H9 (cell line): ENCODE results near the gene RASIP1. TPM values are rescaled to one million over a fixed set of nuclear protein-coding genes. Genes with fewer than 3 reads are reported as not detected.

ENCODE experiments used
- DNase-seq: peaks from one replicate; pipeline ENCODE4 v3.0.0-alpha.2; 2017
- H2AFZ ChIP-seq: one replicate; pipeline ENCODE4 v1.6.1; 2013; ENCODE audit warnings: mild to moderate bottlenecking, low read length, control low read depth, moderate library complexity
- H2AK5ac ChIP-seq: 2 replicates; pipeline ENCODE4 v1.6.1; 2013; ENCODE audit warnings: low read length, control low read depth, mixed read lengths; ENCODE audit not compliant: insufficient read length
- H2BK120ac ChIP-seq: one replicate; pipeline ENCODE4 v1.6.1; 2013; ENCODE audit warnings: low read depth, mild to moderate bottlenecking, low read length, control low read depth, inconsistent platforms; ENCODE audit not compliant: poor library complexity, severe bottlenecking
- H2BK12ac ChIP-seq: 2 replicates; pipeline ENCODE4 v1.6.1; 2013; ENCODE audit warnings: low read length, control low read depth, mixed read lengths, low read depth; ENCODE audit not compliant: insufficient read length
- H2BK15ac ChIP-seq: 2 replicates; pipeline ENCODE4 v1.6.1; 2013; ENCODE audit warnings: low read depth, low read length, control low read depth
- H2BK20ac ChIP-seq: one replicate; pipeline ENCODE4 v1.6.1; 2013; ENCODE audit warnings: low read depth, mild to moderate bottlenecking, low read length, control low read depth, inconsistent platforms; ENCODE audit not compliant: poor library complexity, severe bottlenecking
- H2BK5ac ChIP-seq: 2 replicates; pipeline ENCODE4 v1.6.1; 2013; ENCODE audit warnings: low read length, control low read depth, mixed read lengths; ENCODE audit not compliant: insufficient read length
- H3K14ac ChIP-seq: 2 replicates; pipeline ENCODE4 v1.6.1; 2013; ENCODE audit warnings: low read length, control low read depth; ENCODE audit not compliant: insufficient read depth
- H3K18ac ChIP-seq: 2 replicates; pipeline ENCODE4 v1.6.1; 2013; ENCODE audit warnings: low read depth, mild to moderate bottlenecking, mixed read lengths, low read length, control low read depth; ENCODE audit not compliant: insufficient read length
- H3K23ac ChIP-seq: 2 replicates; pipeline ENCODE4 v1.6.1; 2013; ENCODE audit warnings: low read length, control low read depth, mixed read lengths, low read depth; ENCODE audit not compliant: insufficient read length
- H3K23me2 ChIP-seq: 2 replicates; pipeline ENCODE4 v1.6.1; 2013; ENCODE audit warnings: low read depth, mild to moderate bottlenecking, mixed read lengths, low read length, control low read depth; ENCODE audit not compliant: insufficient read length, poor library complexity, severe bottlenecking
- H3K27ac ChIP-seq: 2 replicates; pipeline ENCODE4 v1.5.1; 2013; ENCODE audit warnings: low read length, control low read depth, mixed read lengths, low read depth; ENCODE audit not compliant: insufficient read length
- H3K27me3 ChIP-seq: 2 replicates; pipeline ENCODE4 v1.6.1; 2013; ENCODE audit warnings: low read length, control low read depth, inconsistent platforms; ENCODE audit not compliant: insufficient read depth
- H3K4ac ChIP-seq: 2 replicates; pipeline ENCODE4 v1.6.1; 2013; ENCODE audit warnings: low read depth, mild to moderate bottlenecking, control low read depth, inconsistent platforms, low read length, moderate library complexity
- H3K4me1 ChIP-seq: 2 replicates; pipeline ENCODE4 v1.6.1; 2013; ENCODE audit warnings: low read length, control low read depth, inconsistent platforms; ENCODE audit not compliant: insufficient read depth
- H3K4me2 ChIP-seq: 2 replicates; pipeline ENCODE4 v1.6.1; 2013; ENCODE audit warnings: low read length, control low read depth, mixed read lengths; ENCODE audit not compliant: insufficient read length, insufficient read depth
- H3K56ac ChIP-seq: 2 replicates; pipeline ENCODE4 v1.6.1; 2013; ENCODE audit warnings: low read depth, mild to moderate bottlenecking, mixed read lengths, low read length, control low read depth; ENCODE audit not compliant: insufficient read length
- H3K79me1 ChIP-seq: 2 replicates; pipeline ENCODE4 v1.6.1; 2013; ENCODE audit warnings: low read depth, mild to moderate bottlenecking, moderate library complexity, low read length, control low read depth, inconsistent platforms; ENCODE audit not compliant: insufficient read depth, poor library complexity, severe bottlenecking
- H3K79me2 ChIP-seq: 2 replicates; pipeline ENCODE4 v1.6.1; 2013; ENCODE audit warnings: low read length, control low read depth, inconsistent platforms; ENCODE audit not compliant: insufficient read depth
- H3K9ac ChIP-seq: 2 replicates; pipeline ENCODE4 v1.6.1; 2013; ENCODE audit warnings: low read length, control low read depth, mixed read lengths; ENCODE audit not compliant: insufficient read length; ENCODE audit errors: extremely low read depth
- H3K9me3 ChIP-seq: one replicate; pipeline ENCODE4 v1.6.1; 2013; ENCODE audit warnings: low read depth, low read length, inconsistent platforms; ENCODE audit not compliant: control insufficient read depth
- H3T11ph ChIP-seq: one replicate; pipeline ENCODE4 v1.6.1; 2013; ENCODE audit warnings: mild to moderate bottlenecking, low read length, control low read depth, inconsistent platforms
- H4K20me1 ChIP-seq: one replicate; pipeline ENCODE4 v1.6.1; 2013; ENCODE audit not compliant: control insufficient read depth, insufficient read length, insufficient read depth
- H4K5ac ChIP-seq: 2 replicates; pipeline ENCODE4 v1.6.1; 2013; ENCODE audit warnings: low read depth, mild to moderate bottlenecking, mixed read lengths, low read length, control low read depth; ENCODE audit not compliant: insufficient read length
- H4K8ac ChIP-seq: replicated peaks from 2 replicates; pipeline ENCODE4 v1.6.1; 2013; ENCODE audit warnings: low read length, control low read depth, mixed read lengths, low read depth; ENCODE audit not compliant: insufficient read length
- H4K91ac ChIP-seq: 2 replicates; pipeline ENCODE4 v1.6.1; 2013; ENCODE audit warnings: low read depth, mild to moderate bottlenecking, moderate library complexity, mixed read lengths, low read length, control low read depth; ENCODE audit not compliant: insufficient read length
- H3K27ac Mint-ChIP-seq, 3 experiments: 2 replicates in 2 of 3; 3 replicates in 1 of 3; pipeline ENCODE4 v1.8.0; 2020 to 2021; ENCODE audit warnings: mixed read lengths in 3 of 3, mild to moderate bottlenecking in 1 of 3, moderate library complexity in 1 of 3
- H3K27me3 Mint-ChIP-seq: 2 replicates; pipeline ENCODE4 v1.8.0; 2021; ENCODE audit warnings: low read depth, mild to moderate bottlenecking, moderate library complexity, mixed read lengths
- H3K36me3 Mint-ChIP-seq, 3 experiments: 2 replicates in 2 of 3; 3 replicates in 1 of 3; pipeline ENCODE4 v1.8.0; 2020 to 2021; ENCODE audit warnings: low read depth in 3 of 3, mixed read lengths in 3 of 3; ENCODE audit not compliant: insufficient read depth in 1 of 3
- H3K4me1 Mint-ChIP-seq, 2 experiments: 2 replicates each; pipeline ENCODE4 v1.8.0; 2020; ENCODE audit warnings: mixed read lengths in 2 of 2
- H3K4me3 Mint-ChIP-seq, 2 experiments: 2 replicates in 1 of 2; 3 replicates in 1 of 2; pipeline ENCODE4 v1.8.0; 2020 to 2021; ENCODE audit warnings: mild to moderate bottlenecking in 2 of 2, mixed read lengths in 2 of 2, moderate library complexity in 1 of 2
- H3K9me3 Mint-ChIP-seq, 2 experiments: 2 replicates in 1 of 2; 3 replicates in 1 of 2; pipeline ENCODE4 v1.8.0; 2020; ENCODE audit warnings: mild to moderate bottlenecking in 2 of 2, mixed read lengths in 2 of 2, moderate library complexity in 1 of 2
- WGBS: extraction: QIAGEN DNeasy Blood & Tissue Kit; methylation state at CpG from one replicate; pipeline ENCODE4 v1.1.7; 2013; ENCODE audit warnings: missing lambda C conversion rate, low lambda C conversion rate, mixed read lengths; ENCODE audit not compliant: insufficient read length; ENCODE audit errors: extremely low coverage; 5-methylcytosine and 5-hydroxymethylcytosine counted together
- total RNA-seq: library from RNA; stranded (reverse); gene quantifications from 2 replicates; pipeline ENCODE4 v1.2.1, GENCODE V29; 2021
- TF ChIP-seq, protein P1 (sequence below): fragments of 200-600 bp; sonication (generic); conservative IDR thresholded peaks from 3 replicates; pipeline ENCODE4 v1.8.0; 2021; ENCODE audit warnings: antibody characterized with exemption, mild to moderate bottlenecking

RASIP1 gene
- total RNA-seq, 1 experiment from 2014 or later: 2.4 TPM

- H4K8ac ChIP-seq: no peak overlapping the region
- no peak overlapping the region for H3K27ac ChIP-seq
- no peaks in the 10 kb centered on the region; the same call in 1 of the 2 replicates for H3K4me1 ChIP-seq
- Mint-ChIP-seq H3K9me3 (no peaks in the 10 kb centered on the region), H3K36me3 (peaks cover 2 to 4% (median 3%) of the 10 kb centered on the region in 3 experiments; a peak in 3 of 7 replicates), H3K4me1 (peaks cover 23 to 51% of the 10 kb centered on the region in 2 experiments), H3K27me3 (peaks cover 20% of the 10 kb centered on the region), H3K27ac (peak overlapping the region; percentile 70 to 96 (median 90); a peak in 5 of 7 replicates), H3K4me3 (peak overlapping the region in 1 of 2 experiments; percentile 80)
- TF ChIP-seq, protein P1, sequence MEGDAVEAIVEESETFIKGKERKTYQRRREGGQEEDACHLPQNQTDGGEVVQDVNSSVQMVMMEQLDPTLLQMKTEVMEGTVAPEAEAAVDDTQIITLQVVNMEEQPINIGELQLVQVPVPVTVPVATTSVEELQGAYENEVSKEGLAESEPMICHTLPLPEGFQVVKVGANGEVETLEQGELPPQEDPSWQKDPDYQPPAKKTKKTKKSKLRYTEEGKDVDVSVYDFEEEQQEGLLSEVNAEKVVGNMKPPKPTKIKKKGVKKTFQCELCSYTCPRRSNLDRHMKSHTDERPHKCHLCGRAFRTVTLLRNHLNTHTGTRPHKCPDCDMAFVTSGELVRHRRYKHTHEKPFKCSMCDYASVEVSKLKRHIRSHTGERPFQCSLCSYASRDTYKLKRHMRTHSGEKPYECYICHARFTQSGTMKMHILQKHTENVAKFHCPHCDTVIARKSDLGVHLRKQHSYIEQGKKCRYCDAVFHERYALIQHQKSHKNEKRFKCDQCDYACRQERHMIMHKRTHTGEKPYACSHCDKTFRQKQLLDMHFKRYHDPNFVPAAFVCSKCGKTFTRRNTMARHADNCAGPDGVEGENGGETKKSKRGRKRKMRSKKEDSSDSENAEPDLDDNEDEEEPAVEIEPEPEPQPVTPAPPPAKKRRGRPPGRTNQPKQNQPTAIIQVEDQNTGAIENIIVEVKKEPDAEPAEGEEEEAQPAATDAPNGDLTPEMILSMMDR: no peak
- no peak overlapping the region for H2BK20ac ChIP-seq
- H3K79me1 ChIP-seq: no peaks in the 10 kb centered on the region
- H3K23ac ChIP-seq: no peak overlapping the region
- H3K4me2 ChIP-seq: peak overlapping the region; percentile 3
- no peak overlapping the region for H3T11ph ChIP-seq
- no peaks in the 10 kb centered on the region; the same call in 1 of the 2 replicates for H3K27me3 ChIP-seq
- no peak overlapping the region for H4K5ac ChIP-seq
- no peak overlapping the region for H2BK120ac ChIP-seq
- no peak overlapping the region for H3K14ac ChIP-seq
- H3K9ac ChIP-seq: no peak overlapping the region
- no peak overlapping the region for H3K18ac ChIP-seq
- H3K4ac ChIP-seq: no peak overlapping the region
- no CpG with 5 or more reads among the region's 22 CpGs for WGBS
- H2BK12ac ChIP-seq: no peak overlapping the region
- no peak overlapping the region for H2AFZ ChIP-seq
- DNase-seq: peak; percentile 95
- no peak overlapping the region for H4K91ac ChIP-seq
- no peak overlapping the region for H2AK5ac ChIP-seq
- no peaks in the 10 kb centered on the region for H3K9me3 ChIP-seq
- H3K23me2 ChIP-seq: peaks cover 9% of the 10 kb centered on the region
- no peak overlapping the region for H2BK5ac ChIP-seq
- no peaks in the 10 kb centered on the region for H3K79me2 ChIP-seq
- H3K56ac ChIP-seq: no peak overlapping the region
- H4K20me1 ChIP-seq: no peaks in the 10 kb centered on the region
- H2BK15ac ChIP-seq: no peak overlapping the region
Observed at GRCh38 chr19:48737360-48737998, 2.9 kb downstream of the RASIP1 start.
